ENCODE results near the gene DDI2.
A peak's percentile ranks its signal among the peaks of the same experiment; 100 is the strongest.
"Not testable (repeated sequence)": the region's sequence is repeated elsewhere in the genome, so short reads cannot be mapped to it uniquely, and the experiment has no call there.

Gene DDI2
- 31.5 to 54.7 reads per million in 2 donors for total RNA-seq

DNA sequence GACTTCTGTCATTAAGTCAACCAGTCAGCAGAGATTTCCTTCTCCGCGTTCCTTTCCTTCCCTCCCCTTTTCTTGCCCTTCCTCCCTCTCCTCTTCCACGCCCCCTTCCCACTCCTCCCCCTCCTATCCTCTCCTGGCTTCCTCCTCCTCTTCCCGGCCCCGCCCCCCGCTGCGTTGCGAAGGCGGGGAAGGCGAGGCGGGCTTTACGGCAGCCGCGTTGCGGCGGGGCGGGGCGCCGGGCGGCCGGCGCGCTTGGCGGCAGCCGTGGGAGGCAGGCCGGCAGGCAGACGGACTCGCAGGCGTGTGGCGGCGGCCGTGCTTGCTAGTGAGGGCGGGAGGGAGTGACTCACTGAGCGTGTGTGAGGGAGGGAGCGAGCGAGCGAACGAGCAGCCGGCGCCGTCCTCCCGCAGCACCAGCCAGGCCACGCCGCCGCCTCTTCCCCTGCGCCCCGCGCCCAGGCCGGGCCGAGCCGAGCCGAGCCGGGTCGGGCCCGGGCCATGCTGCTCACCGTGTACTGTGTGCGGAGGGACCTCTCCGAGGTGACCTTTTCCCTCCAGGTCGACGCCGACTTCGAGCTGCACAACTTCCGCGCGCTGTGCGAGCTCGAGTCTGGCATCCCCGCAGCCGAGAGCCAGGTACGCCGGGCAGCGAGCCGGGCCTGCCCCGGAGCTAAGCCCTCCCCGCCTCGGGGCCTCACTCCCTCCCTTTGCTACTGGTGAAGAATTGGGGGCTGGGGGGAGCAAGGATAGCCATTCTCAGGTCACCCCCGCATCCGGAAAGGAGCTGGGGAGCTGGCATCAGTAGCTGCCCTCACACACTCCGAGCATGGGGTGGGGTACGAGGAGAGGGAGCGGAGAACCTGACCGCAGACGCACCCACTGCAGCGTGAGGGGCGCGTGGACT lies at the start of gene DDI2:
TSS of gene DDI2 (plus strand) at position 286 of the 904 bp plus-strand sequence. CDS start at position 499, 213 bp downstream.
- DNase-seq, result peak; percentile 89 to 96 (median 93)

DNA sequence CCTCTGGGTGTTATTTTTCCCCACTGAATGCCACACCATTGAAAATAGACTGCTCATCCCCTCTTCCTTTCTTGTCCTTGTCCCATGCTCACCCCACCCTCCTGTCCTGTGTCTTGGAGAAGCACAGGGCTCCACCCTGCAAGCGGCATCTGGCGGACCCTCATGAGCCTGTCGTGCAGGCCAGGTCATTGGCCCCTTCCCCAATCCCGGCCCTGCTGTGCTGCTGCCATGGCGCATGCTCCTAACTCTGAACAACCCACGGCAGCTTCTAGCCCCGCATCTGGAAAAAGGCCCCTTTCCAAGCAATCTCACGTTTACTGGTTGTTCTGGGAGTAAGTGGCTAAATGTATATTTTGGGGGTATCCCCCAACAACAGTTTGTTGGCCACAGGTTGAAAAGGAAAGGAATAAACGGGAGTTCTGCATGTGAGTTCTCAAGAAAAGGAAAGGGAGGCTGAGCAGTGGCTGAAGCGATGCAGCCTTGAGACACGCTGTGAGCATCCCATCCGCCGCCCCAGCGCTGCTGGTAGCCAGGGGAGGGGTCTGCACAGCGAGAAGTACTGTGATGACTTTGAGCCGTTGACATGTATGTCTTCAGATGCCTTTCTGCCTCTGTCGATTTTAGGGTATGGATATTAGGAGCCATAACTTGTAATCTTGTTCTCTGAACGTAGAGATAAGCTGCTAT lies 48.7 kb upstream of the DDI2 start:
- no peak for DNase-seq

DNA sequence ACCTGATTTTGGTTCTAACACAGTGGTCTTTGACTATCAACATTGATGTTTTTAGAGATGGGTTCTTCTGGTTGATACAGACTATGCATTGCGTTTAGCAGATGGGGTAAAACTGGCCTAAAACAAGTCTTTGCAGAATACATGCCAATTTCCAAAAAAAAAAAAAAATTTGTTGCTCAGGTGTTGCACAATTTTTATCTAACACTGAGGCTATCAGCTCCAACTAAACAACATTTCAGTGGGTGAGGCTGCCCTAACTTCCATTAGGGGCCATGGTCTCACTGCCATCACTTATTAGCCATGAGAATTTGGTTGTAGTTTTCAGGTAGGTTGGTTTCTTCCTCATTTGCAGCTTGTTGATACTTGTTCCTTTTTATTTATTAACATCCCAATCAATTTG lies 46.4 kb upstream of the DDI2 start:
- no peak for DNase-seq

DNA sequence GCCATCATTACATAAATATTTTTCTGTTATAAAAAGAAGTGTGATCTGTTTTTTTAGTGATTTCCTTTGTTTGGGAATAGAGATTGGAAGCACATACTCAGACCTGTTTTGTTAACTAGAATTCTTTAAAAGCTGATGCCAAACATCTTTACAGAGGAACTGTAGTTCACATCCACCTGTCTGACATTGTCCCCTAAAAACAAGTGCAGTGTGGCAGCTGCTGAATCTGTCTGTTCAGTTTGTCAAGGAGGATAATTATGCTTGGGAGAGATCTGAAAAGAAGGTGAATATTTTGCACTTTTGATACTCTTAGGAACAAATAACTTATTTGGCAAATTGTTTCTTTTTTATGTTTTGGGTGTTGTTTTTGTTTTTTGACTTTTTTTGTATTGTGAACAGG lies 46.0 kb upstream of the DDI2 start:
- no peak for DNase-seq

DNA sequence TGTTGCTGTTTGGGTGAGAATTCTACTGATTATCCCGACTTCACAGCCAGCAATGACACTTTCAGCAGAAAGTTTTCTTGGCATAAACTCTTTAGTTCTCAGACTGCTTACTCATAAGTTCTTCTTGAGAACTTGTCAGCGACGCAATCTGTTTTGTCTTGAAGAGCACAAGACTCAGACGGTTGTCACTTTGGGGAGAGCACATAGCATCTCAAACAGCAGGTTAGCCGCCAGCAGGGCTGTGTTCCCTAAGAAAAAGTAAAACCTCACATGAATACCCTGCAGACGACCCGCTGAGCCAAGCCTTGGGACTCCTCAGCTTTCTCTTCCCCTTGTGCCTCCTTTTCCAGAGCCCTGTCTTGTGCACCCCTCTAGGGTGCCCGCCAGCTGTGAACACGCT lies 43.8 kb upstream of the DDI2 start:
- peak in 1 of 5 experiments; percentile 24 for DNase-seq

DNA sequence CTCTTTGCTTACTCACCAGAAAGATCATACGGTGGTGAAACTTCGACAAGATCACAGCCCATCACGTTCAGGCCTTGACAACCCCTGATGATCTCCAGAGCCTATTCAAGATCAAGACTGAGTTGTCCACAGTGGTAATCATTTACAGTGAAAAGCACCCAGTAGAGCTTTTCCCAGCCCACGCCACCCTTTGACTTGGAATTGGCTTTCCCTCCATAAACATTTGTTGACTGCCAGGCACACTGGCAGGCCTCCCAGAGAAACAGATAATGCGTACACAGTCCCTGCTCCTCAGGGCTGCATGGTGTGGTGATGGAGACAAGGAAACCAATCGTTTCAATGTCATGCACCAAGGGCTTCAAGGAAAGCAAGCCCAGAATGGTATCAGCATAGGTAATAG lies 42.5 kb upstream of the DDI2 start:
- no peak for DNase-seq

DNA sequence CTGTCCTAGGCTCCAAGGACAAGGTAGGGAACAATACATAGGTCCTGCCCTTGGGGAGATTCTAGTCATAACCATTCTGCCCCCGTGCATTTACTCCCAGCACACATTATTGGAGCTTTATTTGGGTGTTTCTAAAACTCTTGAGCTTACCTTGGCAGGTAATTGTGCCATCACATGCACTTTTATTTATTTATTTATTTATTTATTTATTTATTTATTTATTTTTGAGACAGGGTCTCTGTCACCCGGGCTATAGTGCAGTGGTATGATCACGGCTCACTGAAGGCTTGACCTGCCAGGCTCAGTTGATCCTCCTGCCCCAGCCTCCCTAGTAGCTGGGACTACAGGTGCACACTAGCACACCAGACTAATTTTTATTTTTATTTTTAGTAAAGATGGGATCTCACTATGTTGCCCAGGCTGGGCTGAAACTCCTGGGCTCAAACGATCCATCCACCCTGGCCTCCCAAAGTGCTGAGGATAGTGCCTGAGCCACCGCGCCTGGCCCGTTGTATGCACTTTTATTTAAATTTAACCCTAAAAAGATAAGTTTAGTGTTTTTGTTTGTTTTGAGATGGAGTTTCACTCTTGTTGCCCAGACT lies 41.6 kb upstream of the DDI2 start:
- no peak for DNase-seq

DNA sequence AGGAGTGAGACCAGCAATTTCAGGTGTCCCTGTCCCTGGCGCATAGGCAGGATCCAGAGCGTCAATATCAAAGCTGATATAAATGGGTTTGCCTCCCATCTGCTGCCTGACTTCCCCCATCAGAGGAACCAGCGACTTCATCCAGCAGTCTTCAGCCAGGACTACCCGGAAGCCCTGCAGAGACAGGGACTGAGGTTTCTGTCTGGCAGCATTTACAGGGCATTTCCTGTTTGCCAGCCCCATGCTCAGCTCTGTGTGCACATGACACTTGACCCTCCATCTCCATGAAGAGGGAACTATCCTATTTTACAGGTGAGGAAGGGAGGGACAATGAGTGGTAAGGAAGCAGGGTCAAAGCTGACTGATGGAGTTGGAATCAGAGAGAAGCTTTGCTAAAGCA lies 39.6 kb upstream of the DDI2 start:
- DNase-seq, result peak in 1 of 5 experiments; percentile 54

DNA sequence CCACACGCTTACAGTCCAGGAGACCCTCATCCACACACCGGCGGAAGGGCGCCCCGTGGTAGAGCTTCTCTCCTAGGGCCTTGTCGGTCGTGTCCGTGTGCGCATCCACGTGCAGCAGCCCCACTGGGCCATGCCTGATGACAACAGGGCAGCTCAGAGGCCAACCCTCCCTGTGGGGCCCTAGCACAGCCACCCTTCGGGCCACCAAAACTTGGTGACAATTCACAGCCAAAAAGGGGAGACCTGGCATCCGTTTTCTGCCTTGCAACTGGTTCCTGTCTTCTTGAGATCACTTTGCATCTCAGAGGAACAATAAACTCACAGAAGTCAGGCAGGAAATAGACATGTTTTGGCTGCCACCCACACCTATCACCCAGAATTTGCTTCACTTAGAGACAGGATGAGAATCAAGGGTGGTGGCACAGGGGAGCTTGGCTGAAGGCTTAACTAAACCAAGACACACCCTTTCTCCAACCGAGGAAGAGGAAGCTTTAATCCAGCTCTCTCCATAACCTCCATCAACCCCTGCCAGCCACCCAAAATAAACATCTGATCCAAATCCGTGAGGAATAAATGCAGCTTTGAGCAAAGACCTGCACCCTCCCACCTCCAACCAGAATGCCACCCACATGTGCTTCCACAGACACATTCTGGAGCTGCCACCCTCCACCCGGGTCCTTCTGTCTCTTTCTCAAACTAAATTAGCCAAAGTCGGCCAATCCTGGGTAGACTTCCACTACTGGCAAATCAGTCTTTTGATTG lies 38.2 kb upstream of the DDI2 start:
- peak in 2 of 5 experiments; percentile 24 to 81 for DNase-seq

DNA sequence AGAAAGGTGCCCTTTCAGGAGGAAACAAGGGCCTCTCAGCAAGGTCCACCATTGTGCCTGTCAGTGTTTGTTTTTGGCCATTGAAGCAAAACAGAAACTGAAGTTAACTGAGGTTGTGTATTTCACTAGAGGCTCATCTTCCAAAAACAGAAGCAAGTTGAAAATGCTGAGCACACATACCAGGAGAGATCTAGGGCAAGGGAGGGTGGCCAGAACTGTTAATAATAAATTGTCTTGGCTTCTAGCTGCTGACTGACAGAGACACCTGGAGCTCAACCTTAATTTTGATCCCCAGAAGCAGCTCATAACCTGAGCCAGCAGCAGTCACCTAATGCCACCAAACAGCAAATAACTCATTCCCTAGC lies 37.6 kb upstream of the DDI2 start:
- DNase-seq, result peak in 1 of 5 experiments; percentile 47

DNA sequence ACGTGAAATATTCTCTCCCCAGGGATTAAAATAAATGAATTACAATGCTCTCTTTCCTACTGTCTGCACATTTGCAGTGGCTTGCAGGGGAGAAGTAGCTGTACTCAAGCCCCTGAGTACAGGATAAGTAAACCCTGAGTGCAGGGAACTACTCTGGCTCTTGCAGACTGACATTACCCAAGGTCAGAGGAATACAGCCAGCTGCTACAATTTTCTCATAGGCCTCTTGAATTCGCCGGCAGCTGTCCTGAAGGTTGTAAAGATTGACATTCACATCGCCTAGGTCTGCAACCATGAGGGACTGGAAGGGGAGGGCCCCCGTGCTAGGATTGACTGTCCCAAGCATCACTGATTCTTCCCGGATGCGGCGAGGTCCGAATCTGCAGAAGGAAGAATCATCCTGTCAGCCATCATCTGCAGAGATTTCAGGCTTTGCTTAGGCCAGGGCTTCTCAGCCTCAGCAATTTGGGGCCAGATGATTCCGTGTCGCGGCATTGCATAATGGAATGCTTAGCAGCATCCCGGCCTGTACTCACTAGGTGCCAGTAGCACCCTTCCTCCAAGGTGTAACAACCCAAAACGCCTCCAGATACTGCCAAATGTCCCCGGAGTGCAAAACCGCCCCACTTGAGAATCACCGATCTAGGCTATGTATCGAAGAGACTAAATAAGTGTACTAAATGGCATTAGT lies 34.1 kb upstream of the DDI2 start:
- DNase-seq, result no peak

DNA sequence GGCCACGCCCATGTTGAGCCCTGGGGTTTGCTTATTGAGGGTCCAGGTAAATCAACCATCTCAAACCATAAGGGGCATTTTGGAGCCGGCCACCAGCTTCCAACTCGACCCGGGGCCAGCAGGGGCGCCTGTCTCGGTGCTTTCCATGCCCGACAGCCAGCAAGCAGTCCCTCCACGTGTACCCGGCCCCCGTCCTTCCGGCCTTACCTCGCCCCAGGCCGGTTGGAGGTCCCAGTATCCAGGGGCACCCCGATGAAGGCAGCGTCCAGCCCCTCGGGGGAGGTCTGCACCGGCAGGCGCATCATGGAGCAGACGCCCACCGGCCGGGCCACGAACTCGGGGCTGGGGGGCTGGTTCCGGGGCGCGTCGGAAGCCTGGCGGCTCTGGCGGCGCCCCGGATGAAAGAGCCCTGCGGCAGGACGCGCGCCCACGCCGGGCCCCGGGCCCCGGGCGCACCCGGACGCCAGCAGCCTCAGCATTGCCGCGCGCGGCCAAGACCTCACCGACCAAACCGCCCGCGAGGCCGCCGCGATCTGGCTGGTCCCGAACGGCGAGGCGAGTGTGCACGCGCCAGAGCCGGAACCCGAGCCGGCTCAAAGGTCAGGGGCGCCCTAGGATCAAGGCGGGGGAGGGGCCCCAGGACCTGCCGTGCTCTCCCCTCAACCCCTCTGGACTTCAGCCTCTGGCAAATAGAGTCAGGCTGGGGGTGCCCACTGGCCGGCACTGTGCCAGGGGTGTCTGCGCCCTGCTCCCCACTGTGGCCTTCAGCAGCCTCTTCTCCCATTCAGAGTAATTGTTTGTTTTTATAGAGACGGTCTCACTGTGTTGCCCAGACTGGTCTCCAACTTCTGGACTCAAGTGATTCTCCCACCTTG lies 32.5 kb upstream of the DDI2 start, which contains the start of gene AGMAT:
TSS of gene AGMAT (minus strand) at position 563 of the 875 bp plus-strand sequence. CDS start at position 479, 84 bp downstream.
- DNase-seq, result peak in 4 of 5 experiments; percentile 29 to 73 (median 46)

DNA sequence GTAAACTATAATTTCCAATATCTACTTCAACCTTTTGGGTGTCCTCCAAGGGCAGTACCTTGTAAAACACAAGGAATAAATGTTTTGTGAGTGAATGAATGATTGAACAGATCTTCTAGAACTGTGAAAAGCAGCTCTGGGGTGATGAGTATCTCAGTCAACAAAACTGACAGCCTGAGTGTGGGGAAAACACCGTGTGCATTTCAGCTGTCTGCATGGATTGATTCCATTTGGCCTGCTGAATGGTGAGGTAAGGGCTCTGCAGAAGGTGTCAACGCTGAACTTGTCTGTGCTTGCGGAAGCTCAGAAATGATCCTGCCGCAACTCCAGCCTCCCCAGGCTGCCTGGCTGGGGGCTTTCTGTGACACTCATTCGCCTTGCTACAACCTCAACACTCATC lies 25.0 kb upstream of the DDI2 start:
- no peak for DNase-seq

DNA sequence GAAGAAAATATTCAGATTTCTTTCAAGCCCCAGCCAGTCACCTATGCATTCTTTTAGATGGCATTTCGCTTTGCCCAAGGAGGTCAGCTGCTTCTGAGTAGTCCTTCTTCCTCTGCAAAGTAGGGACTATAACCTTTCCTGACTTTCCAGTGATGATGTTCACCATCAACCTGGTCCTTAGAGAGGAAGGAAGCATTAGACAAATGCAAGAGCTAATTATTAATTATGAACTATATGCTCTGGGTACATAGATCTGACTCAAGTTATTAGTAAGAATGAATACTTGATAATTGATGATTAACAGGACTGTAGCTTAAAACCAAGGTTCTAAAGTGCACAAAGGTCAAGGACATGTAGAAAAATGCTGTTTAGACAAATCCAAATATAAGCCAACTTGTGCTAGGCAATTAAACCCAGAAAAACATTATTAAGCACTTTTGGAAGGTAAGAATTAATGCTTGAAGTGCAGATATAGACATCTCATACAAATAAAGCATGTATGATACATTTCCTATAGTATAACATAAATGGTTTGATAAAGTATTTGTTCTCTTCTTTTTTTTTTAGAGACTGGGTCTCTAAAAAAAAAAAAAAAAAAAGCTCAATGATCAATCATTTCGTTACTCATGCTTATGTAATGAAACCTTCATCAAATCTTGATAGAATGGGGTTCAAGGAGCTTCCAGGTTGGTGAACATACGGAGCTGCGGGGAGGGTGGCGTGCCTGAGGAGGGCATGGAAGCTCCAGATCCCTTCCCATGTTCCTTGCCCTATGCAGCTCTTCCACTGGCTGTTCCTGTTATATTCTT lies 21.2 kb upstream of the DDI2 start:
- DNase-seq, result no peak

DNA sequence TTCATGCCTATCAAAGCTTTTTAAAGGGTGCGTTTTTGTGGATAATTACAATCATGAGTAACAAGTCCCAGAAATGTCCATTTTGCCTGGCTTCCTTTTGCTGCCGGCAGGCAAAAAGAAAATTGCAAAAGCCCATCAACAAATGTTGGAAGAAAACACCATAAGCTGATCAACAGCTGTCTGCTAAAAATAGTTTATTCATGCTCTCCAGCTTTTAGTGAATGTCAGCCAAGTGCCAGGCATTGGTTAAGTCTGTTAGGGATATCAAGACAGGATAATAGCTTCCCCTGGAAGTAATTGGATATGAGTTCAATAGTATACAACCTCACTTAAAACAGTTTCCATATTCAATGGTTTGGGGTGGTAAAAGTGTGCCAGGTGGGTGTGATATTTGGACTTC lies 18.8 kb upstream of the DDI2 start:
- DNase-seq, result no peak

DNA sequence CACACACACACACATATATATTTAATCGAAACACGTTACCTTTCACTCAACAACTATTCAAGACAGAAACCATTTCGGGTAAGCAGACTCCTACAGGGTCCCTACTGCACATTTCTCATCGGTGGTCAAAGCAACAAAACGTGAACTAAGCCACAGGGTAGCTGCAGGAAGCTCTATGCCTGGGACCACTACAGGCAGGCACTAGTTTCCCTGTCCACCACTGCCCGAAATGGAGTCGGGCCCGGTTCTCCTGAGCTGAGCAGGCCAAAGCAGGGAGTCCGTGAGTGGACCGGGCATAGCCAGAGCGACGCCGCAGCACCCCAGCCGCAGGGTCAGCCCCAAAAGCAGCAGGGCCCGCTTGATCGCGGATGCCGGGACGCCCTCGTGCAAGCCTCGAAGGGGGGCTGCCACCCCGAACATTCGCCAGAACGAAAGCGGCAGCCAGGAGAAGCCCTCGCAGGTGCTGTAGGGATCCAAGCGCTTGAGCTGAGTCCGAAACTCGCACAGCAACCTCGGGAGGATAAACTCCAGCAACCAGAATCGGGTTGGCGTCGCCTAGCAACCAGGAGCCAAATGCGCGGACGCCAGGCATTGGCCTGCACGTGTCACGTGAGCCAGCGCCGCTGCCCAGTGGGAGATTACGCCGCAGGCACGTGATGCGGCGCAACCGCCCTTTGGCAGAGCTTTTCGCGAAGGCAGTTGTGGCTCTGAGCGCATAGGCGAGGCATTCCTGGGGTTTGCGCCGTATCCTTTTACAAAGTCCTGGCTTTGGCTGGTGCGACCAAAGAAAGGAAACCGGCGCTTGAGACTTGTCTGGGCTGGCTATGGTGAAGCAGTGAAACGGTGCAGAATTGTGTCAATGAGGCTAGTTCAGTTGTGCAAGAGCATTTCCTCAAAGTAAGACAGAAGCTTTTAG lies 13.9 kb upstream of the DDI2 start:
- DNase-seq, result peak; percentile 80 to 97 (median 86)

DNA sequence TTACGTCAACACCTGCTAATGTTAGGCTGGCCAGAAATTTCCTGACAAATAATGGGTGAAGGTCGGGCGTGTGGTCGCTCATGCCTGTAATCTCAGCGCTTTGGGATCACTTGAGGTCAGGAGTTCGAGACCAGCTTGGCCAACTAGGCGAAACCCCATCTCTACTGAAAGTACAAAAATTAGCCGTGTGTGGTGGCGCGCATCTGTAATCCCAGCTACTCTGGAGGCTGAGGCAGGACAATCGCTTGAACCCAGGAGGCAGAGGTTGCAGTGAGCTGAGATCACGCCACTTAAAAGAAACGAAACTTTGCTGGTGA lies 13.3 kb upstream of the DDI2 start:
- DNase-seq, result not testable (repeated sequence)

DNA sequence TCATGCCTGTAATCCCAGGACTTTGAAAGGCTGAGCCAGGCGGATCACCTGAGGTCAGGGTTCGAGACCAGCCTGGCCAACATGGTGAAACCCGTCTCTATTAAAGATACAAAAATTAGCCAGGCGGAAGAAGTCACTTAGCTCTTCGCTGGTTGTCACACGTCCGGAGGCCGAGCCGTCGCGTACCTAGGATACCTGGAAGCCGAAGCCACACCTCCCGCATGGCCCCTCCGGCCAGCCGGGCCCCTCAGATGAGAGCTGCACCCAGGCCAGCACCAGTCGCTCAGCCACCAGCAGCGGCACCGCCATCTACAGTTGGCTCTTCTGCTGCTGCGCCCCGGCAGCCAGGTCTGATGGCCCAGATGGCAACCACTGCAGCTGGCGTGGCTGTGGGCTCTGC lies 12.9 kb upstream of the DDI2 start:
- peak in 1 of 5 experiments; percentile 18 for DNase-seq
